NCI-H1417 (cell line): ENCODE results near the gene COL4A6.
"Not testable (repeated sequence)": the region's sequence is repeated elsewhere in the genome, so short reads cannot be mapped to it uniquely, and the experiment has no call there.

Experiments
- DNase-seq, 3 experiments: peaks; one replicate each; lab custom pipeline; 2025; lab: John Stamatoyannopoulos, UW

Gene COL4A6

DNA sequence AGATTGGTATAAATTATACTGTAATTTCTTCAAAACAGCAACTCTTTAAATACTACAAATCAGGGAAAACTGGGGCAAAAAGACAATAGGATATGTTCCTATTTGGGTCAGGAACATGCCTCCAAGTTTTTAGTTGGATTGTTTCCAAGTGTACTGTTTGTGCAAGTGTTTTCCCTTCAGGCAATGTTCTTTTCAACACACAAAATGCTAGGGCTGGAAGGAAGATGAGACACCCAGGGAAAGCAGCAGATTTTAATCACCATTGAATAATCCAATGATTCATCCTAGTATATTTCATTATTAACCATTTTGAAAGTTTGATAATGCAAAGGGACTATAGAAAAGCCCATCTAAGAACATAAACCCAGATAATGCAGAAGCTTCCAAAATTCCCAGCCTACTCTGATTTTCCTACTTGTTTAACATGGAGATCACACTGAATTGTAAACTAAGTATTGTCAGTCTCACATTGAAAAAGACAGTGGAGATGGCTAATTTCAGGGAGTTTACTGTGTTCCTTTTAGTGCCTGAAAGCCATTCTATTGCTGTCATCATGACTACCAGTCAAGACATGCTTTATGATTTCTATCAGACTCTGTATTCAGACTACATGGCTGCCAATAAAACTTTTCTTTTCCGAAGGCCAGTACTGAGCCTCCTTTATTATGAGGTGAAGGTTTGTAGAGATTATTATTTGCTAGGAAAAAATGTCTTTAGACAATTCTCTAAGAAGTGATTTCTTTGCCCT lies 38.6 kb downstream of the COL4A6 start:
- peak in 1 of 3 experiments; percentile 44 for DNase-seq

DNA sequence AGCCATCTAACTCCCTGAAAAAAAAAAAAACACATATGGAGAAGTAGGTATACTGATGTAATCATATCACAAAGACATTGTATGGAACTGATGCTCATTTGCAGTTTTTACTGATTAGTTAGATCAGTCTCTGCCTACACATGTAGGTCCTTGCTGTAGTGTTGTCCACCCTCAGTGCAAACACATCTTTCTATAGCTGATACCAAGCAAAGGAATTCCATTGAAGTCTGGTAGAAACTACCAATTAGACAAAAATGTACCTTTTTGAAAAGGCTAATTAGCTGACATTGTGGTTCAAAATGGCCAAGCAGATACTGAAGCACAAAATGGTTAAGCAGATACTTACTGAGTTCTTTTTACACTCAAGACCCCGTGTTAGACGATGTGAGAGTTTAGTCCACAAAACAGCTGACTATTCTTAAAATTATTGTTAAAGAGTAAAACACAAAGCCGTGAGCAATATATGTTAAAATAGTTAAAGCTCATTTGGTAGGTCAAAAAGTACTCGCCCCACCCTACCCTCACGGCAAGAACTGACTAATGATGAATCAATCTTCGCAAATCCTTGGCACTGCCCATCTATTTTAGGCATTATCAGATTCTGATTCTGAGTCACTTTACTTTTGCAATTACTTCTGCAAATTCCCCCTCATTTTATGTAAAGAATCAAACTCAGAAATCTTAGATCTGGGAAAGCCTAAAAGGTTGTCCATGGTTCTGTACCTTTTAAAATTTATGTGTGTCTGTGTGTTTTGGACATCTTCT lies 40.4 kb downstream of the COL4A6 start:
- DNase-seq, result no peak

DNA sequence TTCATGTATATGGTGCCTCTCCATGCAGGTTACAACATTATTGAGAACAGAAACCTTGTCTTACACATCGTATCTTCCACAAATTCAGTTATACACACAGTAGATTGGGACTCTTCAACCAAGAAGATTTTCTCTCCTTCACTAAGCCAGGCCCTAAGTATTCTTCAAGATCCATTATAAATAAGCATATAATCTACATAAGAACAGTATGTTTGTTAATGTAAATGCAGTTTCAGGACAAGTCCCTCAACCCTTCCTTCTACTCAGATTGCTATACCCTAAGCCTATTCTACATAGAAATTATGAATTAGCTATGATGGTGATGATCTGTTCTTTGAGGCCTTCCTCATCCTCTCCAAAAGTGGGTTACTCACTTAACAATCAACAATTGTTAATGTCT lies 41.2 kb downstream of the COL4A6 start:
- no peak for DNase-seq

DNA sequence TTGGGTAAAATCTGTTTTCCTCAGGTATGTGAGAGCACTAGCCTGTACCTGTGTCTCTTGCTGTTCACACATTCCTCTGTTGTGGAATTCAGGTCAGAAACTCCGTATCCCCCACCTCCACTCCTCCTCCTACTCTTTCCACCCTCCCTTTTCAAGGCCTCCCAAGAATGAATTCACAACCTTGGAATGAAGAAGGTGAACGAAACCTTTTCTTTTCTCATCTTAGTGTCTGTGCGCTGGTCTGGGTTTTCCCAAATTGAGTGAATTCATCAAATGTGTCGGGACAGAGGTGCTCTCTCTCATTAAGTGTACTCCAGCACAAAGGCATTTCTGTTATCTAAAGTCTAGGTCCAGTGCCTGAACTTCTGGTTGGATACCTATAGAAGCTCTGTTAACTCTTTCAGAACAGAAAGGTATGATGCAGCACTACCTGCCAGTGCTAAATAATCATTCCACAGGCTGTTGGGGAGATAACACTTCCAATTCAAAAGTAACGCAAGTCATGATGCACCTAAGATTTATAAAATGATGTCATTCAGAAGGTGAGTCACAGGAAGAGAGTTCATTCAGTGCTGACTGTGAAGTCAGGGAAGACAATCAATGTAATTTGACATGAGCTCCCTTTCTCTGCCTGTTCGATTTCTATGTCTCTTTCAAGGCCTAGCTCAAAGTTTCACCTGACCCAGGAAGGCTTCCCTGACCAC lies 41.9 kb downstream of the COL4A6 start:
- DNase-seq, result no peak

DNA sequence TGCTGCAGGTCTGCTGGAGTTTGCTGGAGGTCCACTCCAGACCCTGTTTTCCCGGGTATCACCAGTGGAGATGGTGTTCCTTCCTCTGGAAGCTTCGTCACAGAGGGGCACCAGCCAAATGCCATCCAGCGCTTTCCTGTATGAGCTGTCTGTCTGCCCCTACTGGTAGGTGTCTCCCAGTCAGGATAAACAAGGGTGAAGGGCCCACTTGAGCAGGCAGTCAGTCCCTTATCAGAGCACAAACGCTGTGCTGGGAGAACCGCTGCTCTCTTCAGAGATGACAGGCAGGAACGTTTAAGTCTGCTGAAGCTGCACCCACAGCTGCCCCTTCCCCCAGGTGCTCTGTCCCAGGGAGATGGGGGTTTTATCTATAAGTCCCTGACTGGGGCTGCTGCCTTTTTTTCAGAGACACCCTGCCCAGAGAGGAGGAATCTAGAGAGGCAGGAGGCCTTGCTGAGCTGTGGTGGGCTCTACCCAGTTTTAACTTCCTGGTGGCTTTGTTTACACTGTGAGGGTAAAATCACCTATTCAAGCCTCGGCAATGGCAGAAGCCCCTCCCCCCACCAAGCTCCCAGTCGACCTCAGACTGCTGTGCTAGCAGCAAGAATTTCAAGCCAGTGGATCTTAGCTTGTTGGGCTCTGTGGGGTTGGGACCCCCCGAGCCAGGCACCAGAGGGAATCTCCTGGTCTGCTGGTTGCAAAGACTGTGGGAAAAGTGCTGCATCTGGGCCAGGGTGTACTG lies 47.1 kb downstream of the COL4A6 start:
- DNase-seq, result peak in 1 of 3 experiments; percentile 3

DNA sequence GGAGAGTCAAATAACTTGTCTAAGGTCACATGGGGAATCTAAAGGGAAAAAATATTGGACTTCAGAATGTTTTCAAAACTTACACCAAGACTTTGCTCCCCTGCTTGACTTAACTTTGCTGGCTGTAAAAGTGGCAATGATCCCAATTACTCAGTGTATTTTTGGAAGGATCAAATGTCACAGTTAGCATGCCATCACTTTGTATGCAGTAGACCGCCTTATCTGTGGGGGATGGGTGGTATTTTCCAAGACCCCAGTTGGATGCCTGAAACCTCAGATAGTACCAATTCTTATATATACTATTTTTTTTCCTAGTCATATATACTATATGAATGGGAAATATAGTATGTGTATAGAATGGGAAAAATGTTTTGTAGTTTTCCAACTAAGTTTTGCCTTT lies 53.4 kb downstream of the COL4A6 start:
- DNase-seq, result no peak

DNA sequence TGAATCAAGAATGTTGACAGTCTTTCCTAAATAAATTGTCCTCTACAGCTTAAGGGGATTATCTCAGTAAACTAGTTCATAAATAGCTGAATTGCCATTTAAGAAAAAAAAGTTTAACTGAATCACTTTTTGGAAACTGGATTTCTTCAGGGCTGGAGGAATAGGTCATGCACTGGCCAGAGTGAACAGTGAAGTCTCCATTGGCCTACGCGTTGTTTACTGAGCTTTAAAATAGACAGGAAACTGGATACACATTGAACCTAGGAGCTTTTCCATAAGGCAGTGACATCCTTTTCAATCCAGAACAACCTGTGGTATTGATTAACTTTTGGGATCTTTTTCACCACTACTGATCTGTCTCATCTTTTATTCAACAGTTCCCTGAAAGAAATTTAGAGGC lies 58.0 kb downstream of the COL4A6 start:
- no peak for DNase-seq

DNA sequence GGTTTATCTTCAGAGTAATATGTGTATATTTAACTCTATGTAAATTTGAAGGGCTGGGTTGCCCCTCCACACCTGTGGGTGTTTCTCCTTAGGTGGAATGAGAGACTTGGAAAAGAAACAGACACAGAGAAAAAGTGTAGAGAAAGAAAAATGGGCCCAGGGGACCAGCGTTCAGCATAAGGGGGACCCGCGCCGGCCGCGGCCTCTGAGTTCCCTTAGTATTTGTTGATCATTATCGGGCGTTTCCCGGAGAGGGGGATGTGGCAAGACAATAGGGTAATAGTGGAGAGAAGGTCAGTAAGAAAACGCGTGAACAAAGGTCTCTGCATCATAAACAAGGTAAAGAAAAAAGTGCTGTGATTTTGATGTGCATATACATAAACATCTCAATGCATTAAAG lies 61.4 kb downstream of the COL4A6 start:
- DNase-seq, result not testable (repeated sequence)

DNA sequence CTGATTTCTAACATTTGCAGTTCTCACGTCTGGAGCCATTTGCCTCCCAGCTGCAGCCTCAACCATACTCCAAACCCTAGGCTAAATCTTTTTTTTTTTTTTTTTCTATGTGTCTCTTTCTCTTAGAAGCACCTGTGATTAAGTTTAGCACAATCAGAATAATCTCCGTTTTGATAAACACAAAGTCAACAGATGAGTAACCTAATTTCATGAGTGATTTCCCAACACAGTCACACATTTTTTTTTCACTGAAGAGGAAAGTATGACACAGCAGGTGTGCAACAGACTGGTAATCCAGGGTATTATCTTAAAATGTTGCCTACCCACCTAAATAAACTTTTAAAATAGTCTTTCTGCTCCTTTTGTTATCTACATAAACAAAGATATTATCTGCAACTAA lies 62.6 kb downstream of the COL4A6 start:
- peak in 1 of 3 experiments; percentile 62 for DNase-seq

DNA sequence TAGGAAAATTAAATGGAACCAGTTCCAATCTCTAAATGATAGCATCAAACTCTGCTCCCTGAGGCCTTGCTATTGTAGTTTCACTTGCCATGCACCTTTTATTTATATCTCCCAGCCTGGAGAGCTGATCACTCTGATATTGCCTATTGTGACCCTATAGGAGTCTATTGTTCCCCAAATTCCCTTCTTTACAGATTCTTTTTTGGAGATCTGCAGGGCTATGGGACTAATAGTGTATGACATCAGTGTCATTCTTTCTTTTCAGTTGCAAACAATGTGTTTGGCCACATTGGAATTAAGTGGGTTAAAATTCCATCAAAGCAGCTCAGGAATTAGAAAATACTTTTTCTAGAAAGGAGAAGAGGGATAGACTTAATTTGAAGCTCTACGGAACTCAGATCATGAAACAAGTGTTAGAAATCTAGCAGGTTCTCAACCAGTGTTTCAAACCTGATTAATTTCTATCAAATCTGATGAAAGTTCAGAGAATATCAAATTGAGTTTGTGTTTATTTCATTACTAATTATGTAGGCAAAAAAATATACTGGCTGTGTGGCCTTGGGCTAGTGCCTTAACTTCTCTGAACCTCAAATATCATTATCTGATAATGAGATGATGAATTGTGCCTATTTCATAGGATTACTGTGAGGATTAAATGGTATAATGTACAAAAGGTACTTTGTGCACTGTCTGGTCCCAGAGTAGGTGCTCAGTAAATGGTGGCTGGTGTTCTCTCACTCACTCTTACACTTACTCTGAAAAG lies 71.4 kb downstream of the COL4A6 start:
- no peak for DNase-seq

DNA sequence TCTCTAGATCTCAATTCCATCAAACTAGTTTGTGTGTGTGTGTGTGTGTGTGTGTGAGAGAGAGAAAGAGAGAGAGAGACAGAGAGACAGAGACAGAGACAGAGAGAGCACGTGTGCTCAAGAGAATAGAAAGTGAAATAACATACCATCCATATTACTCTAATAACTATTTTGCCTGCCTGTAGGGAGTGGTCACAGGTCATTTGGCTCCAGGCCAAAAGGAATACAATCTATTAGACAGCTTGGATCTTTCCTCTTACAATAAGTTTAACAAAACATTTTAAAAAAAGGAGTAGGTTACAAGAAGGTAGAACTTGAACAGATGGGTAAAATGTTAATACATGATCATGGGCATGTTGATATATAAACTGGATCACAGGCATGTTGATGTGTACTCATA lies 76.2 kb downstream of the COL4A6 start:
- peak in 1 of 3 experiments; percentile 25 for DNase-seq

DNA sequence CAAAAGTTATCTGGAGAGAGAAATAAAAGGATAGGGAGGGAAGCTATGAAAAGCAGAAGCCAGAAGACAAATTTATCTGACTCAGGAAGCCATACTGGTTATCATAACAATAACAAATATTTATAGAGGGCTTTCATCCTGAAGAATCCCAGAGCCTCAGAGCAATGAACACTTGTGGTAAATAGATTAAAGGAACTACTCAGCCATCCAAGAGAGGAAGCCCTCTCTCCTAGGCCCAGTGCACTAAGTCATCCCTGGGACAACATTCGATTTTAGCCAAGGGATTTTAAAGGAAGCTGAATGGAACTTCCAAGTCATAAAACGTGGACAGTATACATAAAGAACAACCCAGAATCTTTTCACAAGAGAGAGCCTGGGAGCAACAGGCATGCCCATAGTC lies 76.9 kb downstream of the COL4A6 start:
- DNase-seq, result no peak

DNA sequence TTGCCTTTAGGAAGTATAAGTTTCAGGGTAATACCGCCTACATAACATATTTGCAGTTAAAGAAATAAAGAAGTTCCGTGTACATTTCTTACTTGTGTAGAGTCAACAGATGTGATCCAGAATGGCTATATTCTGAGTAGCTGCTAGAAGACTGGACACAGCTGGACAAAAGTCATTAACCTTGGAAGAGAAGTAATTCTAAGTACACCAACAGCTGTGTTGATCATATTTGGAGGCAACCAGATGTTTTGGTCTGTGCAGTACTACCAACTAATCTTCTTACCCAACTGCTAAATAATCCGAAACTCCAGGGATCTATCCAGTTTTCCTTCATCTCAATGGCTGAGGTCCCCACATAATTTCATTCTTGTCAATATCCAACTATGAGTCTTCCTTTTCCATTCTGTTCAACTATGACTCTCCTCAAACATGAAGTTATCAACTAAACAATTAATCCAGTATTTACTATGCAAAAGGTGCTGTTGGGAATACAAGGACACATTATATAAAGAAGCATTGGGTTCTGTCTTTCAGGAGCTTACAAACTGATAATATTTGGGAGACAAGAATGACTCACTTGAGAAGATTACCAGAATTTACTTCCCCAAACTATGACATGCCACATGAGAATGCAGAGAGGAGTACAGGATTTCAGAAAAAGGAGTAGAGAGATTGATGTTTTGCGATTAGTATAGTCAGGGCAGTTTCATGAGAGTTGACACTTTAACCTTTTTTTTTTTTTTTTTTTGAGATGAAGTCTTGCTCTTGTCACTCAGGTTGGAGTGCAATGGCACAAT lies 78.2 kb downstream of the COL4A6 start:
- DNase-seq, result no peak

DNA sequence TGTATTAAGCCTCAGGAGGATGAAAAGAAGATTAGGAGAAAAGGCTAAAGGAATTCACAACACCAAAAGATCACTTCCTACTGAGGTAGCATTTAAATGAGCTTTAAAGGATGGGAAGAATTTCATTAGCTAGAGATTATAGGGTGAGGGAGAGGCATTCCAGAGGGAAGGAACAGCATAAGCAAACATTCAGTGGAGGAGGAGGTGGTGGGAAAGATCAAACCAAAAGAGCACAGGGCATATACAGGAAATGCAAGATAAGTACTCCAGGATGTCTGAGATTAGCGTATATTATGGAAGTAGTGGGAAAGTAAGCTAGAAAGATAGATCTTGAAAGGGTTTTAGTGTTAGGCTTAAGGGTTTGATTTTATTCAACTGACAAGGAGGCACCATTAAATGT lies 84.8 kb downstream of the COL4A6 start:
- DNase-seq, result no peak

DNA sequence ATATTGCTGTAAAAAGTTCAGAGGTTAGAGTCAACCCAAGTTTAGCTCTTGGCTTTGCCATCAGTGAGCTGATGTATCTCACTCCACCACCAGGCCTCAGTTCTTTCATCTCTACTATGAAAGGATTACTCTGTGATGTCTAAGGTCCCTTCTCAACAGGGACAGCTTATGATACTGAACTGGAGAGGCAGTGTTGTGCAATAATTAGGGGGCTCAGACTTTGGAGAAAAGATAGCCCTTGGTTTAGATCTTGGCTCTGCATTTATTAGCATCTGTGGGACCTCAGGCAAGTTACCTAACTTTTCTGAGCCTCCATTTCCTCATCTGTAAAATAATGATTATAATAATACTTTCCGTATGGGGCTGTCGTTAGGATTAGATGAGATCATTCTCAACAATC lies 89.0 kb downstream of the COL4A6 start:
- no peak for DNase-seq

DNA sequence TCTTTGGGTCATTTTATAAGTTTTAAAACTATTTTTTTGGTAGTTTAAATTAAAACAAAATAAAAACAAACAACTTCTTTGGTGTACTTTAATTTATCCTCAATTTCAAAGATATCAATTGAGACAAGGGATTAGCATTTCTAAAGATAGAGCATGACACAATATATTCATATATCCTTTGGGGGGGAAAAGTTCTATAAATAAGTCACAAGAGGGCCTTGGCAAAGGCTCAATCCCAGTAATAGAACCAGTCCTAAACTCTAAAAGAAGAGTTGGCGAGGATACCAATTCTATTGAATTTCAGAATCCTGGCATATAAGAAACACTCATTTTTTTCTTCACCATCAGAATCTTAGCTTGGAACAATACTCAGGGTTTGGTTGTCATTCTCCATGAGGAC lies 89.7 kb downstream of the COL4A6 start:
- DNase-seq, result no peak

DNA sequence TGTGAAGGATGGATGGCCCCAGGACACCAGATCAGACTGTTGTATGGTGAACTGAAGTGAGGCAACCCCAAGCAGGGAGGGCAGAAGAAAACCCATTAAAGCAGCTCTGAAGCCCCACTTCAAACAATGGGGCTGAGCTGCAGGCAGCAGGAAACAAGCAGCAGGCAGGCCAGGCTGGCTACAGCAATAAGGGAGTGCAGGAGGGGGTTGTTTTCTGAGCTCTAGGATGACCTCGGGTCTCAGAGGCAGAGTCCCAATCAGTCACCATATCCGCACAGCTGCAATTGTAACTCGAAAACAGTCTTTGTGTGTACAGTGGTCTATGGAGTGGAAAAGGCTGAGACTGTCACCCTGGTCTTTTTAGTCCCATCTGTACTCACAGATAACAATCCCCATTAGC lies 90.4 kb downstream of the COL4A6 start:
- DNase-seq, result peak; percentile 1 to 34 (median 6)

DNA sequence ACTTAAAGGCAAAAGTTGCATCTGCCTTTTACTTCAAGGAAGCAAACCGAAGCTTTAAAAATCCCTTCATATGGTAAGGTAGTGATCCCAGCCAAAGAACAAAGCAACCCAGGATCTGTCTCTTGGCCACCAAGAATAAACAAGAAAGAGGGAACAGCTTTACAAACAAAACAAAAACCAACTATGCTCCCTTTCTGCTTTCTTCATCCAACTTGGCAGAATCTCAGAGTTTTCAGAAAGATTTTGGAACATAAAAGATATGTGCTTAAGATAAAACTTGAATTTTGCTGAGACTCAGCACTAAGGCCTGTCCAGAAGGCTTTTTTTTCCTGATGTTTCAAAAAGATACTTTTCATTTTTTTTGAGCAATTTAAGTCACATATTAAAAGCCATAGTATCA lies 94.0 kb downstream of the COL4A6 start:
- no peak for DNase-seq

DNA sequence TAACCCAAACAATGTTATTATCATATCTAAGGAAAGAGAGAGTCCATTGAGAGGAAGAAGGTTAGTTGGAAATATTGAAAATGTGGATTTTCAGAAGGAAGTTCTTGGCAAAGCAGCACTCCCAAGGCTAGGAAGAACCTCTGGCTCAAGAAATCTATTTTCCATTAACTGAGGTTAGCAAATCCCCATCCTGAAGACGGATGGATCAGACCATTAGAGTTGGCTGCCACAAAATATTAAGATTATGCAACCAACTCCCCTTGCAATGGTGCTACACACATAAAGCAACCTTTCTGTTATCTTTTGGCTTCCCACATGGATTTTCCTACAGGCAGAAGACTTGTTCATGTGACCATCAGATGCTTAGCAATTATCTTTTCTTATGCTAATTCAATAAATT lies 96.3 kb downstream of the COL4A6 start:
- DNase-seq, result no peak

DNA sequence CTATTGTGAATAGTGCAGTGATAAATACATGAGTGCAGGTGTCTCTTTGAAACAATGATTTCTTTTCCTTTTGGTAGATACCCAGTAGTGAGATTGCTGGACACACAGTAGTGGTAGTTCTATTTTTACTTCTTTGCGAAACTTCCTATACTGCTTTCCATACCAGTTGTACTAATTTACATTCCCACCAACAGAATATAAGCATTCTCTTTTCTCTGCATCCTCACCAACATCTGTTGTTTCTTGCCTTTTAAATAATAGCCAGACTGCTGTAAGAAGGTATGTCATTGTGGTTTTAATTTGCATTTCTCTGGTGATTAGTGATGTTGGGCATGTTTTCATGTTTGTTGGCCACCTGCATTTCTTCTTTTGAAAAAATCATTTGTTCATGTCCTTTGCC lies 105.9 kb downstream of the COL4A6 start:
- DNase-seq, result no peak
